Osteocyte (in vitro differentiated cells): ENCODE measurements around the gene MICAL1. TPM values are rescaled to one million over a fixed set of nuclear protein-coding genes. Genes with fewer than 3 reads are reported as not detected.

Experiments used
- DNase-seq: peaks from one replicate; pipeline ENCODE4 v3.0.0; 2021; ENCODE audit warnings: mixed read lengths; ENCODE audit not compliant: unreplicated experiment; ENCODE audit errors: extremely low spot score
- H3K27ac Mint-ChIP-seq: one replicate; pipeline ENCODE4 v1.8.0; 2021; ENCODE audit warnings: mild to moderate bottlenecking, mixed read lengths; ENCODE audit not compliant: unreplicated experiment
- H3K27me3 Mint-ChIP-seq: one replicate; pipeline ENCODE4 v1.8.0; 2021; ENCODE audit warnings: mixed read lengths; ENCODE audit not compliant: unreplicated experiment
- H3K36me3 Mint-ChIP-seq: one replicate; pipeline ENCODE4 v1.8.0; 2021; ENCODE audit warnings: mixed read lengths; ENCODE audit not compliant: unreplicated experiment
- H3K4me1 Mint-ChIP-seq: one replicate; pipeline ENCODE4 v1.8.0; 2021; ENCODE audit warnings: mixed read lengths; ENCODE audit not compliant: unreplicated experiment
- H3K4me3 Mint-ChIP-seq: one replicate; pipeline ENCODE4 v1.8.0; 2021; ENCODE audit warnings: mild to moderate bottlenecking, moderate library complexity, mixed read lengths; ENCODE audit not compliant: unreplicated experiment
- H3K9me3 Mint-ChIP-seq: one replicate; pipeline ENCODE4 v1.8.0; 2021; ENCODE audit warnings: mixed read lengths; ENCODE audit not compliant: unreplicated experiment
- total RNA-seq: library from RNA; stranded (reverse); gene quantifications from 2 replicates; pipeline ENCODE4 v1.2.1, GENCODE V29; 2021
- TF ChIP-seq, protein P1 (sequence below): fragments of 200-600 bp; sonication (generic); IDR thresholded peaks from 2 replicates; pipeline ENCODE4 v1.5.0; 2021; ENCODE audit warnings: antibody characterized with exemption, mild to moderate bottlenecking, moderate library complexity

Gene MICAL1
- total RNA-seq, 1 donor from 2014 or later = 59.5 TPM

DNA sequence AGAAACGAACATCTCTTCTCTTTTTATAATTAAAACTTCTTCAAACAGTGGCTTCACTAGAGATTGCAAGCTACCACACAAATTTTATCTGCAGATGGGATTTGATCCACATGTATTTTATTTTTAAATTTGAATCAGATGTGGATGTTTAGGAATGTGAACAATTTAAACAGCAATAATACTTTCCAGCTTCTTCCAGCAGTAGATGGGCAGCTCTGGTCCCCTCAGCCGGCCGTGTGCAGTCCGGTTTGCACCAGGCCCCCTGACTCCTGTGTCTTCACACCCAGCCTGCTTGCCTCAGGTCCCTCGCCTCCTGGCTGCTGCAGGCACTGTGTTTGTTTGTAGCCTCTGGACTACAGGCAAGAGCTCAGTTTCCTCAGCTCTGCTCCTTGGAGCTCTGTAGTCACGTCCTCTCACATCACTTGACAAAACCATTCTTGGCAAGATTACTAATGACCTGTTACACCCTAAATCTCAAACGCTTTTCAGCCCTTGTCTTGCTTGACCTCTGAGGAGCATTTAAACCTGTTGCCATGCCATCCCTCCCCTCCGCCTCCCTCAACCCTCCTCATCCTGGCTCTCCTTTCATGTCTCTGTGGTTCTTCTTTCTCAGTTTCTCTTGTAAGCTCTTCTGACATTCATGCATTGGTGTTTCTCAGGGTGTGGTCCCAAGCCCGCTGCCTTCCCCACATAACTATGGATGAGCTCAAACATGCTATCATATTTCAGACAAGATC is 40.6 kb upstream of the MICAL1 start:
- Mint-ChIP-seq H3K36me3 (no peaks in the 10 kb centered on the region), H3K27ac (no peak overlapping the region), H3K4me1 (no peaks in the 10 kb centered on the region), H3K4me3 (no peak overlapping the region), H3K9me3 (no peaks in the 10 kb centered on the region), H3K27me3 (peaks cover 51% of the 10 kb centered on the region)
- TF ChIP-seq, protein P1, sequence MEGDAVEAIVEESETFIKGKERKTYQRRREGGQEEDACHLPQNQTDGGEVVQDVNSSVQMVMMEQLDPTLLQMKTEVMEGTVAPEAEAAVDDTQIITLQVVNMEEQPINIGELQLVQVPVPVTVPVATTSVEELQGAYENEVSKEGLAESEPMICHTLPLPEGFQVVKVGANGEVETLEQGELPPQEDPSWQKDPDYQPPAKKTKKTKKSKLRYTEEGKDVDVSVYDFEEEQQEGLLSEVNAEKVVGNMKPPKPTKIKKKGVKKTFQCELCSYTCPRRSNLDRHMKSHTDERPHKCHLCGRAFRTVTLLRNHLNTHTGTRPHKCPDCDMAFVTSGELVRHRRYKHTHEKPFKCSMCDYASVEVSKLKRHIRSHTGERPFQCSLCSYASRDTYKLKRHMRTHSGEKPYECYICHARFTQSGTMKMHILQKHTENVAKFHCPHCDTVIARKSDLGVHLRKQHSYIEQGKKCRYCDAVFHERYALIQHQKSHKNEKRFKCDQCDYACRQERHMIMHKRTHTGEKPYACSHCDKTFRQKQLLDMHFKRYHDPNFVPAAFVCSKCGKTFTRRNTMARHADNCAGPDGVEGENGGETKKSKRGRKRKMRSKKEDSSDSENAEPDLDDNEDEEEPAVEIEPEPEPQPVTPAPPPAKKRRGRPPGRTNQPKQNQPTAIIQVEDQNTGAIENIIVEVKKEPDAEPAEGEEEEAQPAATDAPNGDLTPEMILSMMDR = no peak
- no peak for DNase-seq

DNA sequence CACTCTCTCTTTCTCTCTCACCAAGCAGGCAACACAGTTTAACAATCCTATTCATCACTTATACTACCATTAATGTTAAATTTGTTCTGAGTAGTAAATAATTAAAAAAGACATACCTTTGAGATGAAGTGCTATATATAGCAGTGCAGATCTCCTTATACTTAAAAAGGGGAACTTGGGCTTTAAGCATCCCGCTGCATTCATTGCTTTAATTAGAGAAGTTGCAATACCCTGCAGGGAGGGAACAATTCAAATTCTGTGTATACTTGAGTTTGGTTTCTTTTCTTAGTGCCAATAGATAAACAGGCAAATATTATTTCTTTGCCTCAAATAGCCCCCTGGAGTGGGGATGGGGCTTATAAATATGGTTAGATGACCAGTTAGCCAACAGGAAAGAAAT is 38.3 kb upstream of the MICAL1 start:
- H3K36me3 Mint-ChIP-seq = no peaks in the 10 kb centered on the region
- H3K27me3 Mint-ChIP-seq = peaks cover 59% of the 10 kb centered on the region
- TF ChIP-seq, protein P1 = no peak
- no peaks in the 10 kb centered on the region for H3K4me1 Mint-ChIP-seq
- H3K4me3 Mint-ChIP-seq = no peak overlapping the region
- H3K9me3 Mint-ChIP-seq = no peaks in the 10 kb centered on the region
- no peak overlapping the region for H3K27ac Mint-ChIP-seq
- DNase-seq = no peak

DNA sequence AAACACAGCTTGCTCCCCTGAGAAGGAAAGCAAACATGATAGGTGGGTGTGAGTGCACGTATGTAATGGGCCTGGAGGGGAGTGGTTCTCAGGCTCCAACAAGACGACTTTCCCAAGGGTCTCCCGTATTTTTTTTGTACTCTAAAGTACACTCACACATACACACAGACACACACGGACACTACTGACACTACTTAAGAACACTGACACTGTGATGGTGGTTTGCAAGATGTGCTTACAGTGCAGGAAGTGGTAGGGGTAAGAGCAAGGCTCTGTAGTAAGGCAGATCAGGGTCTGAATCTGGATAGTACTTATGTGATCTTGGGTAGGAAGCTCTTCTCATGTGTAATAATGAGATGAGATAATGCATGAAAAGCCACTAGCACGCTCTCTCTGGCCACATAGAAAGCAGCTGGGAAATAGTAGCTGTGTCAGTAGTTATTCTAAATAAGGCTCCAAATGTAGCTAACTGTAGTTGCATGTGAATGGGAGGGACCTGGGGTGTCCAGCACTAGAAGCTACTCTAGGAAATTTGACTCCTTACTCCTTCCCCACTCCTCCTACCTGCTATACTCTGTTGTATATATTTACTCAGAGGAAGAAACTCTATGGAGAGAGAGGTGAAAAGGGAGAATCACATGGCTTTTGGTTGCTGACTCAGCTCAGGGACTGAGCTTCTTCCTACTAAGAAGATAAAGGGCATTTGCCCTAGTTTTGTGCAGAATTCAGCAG is 35.8 kb upstream of the MICAL1 start:
- Mint-ChIP-seq H3K9me3 (no peaks in the 10 kb centered on the region), H3K27ac (no peak overlapping the region), H3K27me3 (peaks cover 58% of the 10 kb centered on the region), H3K36me3 (no peaks in the 10 kb centered on the region), H3K4me3 (no peak overlapping the region), H3K4me1 (no peaks in the 10 kb centered on the region)
- TF ChIP-seq, protein P1 = no peak
- no peak for DNase-seq

DNA sequence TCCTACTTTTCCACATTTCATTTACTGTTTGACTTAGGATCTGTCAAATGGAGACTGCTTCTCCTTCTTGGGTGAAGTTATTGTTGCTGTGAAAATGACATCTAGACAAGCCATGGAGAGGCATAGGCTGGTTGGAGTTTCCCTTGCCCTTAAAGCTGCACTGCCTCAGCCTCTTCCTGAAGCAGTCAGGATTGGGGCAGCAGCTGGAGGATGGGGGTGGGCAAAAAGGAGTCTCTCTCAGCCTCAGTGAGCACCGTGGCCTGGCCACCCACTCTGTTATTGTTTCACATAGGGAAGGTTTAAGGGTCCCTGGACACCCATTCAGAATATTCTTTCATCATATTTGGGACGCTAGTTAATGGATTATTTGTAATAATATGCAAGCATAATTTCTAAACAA is 35.1 kb upstream of the MICAL1 start:
- Mint-ChIP-seq H3K9me3 (no peaks in the 10 kb centered on the region), H3K27ac (no peak overlapping the region), H3K4me1 (no peaks in the 10 kb centered on the region), H3K27me3 (peaks cover 53% of the 10 kb centered on the region), H3K4me3 (no peak overlapping the region), H3K36me3 (no peaks in the 10 kb centered on the region)
- no peak for DNase-seq
- TF ChIP-seq, protein P1 = no peak

DNA sequence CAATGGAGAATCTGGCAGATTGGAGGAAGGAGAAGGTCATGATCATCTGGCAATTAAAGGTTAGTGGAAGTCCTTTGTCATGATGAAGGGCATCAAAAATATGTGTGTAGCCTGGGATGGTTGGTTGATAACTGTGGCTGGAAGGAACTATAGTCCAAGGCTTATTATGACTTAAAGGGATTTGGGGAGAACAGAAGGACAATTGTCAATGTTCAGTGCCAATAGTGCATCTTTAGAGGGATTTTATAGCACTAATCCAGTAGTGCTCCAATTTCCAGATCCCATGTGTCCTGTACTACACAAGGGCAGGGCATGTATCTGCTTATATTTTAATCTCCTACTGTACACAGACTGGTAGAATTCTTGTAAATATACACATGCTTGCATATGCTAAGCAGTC is 32.4 kb upstream of the MICAL1 start:
- no peaks in the 10 kb centered on the region for H3K36me3 Mint-ChIP-seq
- H3K27me3 Mint-ChIP-seq = peaks cover 33% of the 10 kb centered on the region
- TF ChIP-seq, protein P1 = no peak
- no peaks in the 10 kb centered on the region for H3K4me1 Mint-ChIP-seq
- H3K27ac Mint-ChIP-seq = no peak overlapping the region
- H3K9me3 Mint-ChIP-seq = no peaks in the 10 kb centered on the region
- no peak overlapping the region for H3K4me3 Mint-ChIP-seq
- DNase-seq = no peak
